Globus pallidus (tissue), 1 donor: ENCODE measurements around the gene ABHD5.
"Not testable (repeated sequence)": the region's sequence is repeated elsewhere in the genome, so short reads cannot be mapped to it uniquely, and the experiment has no call there.

ENCODE experiments used
- DNase-seq: peaks from one replicate; pipeline ENCODE4 v3.0.0-alpha.2; 2015; ENCODE audit warnings: low spot score

The ABHD5 gene

GRCh38 chr3:43690400-43691119, at the start of gene ABHD5:
ABHD5 (plus strand) TSS chr3:43690938; CDS start chr3:43690993, 55 bp downstream.
- peak; percentile 92 for DNase-seq

GRCh38 chr3:43641306-43642114, 49.2 kb upstream of the ABHD5 start:
- DNase-seq: no peak

- no peak for DNase-seq
These were observed 46.3 kb upstream of the ABHD5 start for GRCh38 chr3:43644443-43644842.

GRCh38 chr3:43647331-43648166, 43.2 kb upstream of the ABHD5 start:
- no peak for DNase-seq

- DNase-seq: no peak
These were observed 41.8 kb upstream of the ABHD5 start for GRCh38 chr3:43648957-43649356.

GRCh38 chr3:43649365-43649968, 41.3 kb upstream of the ABHD5 start:
- no peak for DNase-seq

GRCh38 chr3:43650345-43650744, 40.4 kb upstream of the ABHD5 start:
- no peak for DNase-seq

- not testable (repeated sequence) for DNase-seq
These were observed 34.3 kb upstream of the ABHD5 start for GRCh38 chr3:43656390-43656789.

- no peak for DNase-seq
These were observed 31.4 kb upstream of the ABHD5 start for GRCh38 chr3:43659250-43659880.

- not testable (repeated sequence) for DNase-seq
These were observed 29.4 kb upstream of the ABHD5 start for GRCh38 chr3:43661376-43661775.

GRCh38 chr3:43665011-43665410, 25.7 kb upstream of the ABHD5 start:
- not testable (repeated sequence) for DNase-seq

GRCh38 chr3:43670635-43671522, 19.9 kb upstream of the ABHD5 start:
- no peak for DNase-seq

- no peak for DNase-seq
These were observed 16.2 kb upstream of the ABHD5 start for GRCh38 chr3:43674345-43675085.

GRCh38 chr3:43675593-43675992, 15.1 kb upstream of the ABHD5 start:
- no peak for DNase-seq

GRCh38 chr3:43676441-43676840, 14.3 kb upstream of the ABHD5 start:
- no peak for DNase-seq

- not testable (repeated sequence) for DNase-seq
These were observed 12.4 kb upstream of the ABHD5 start for GRCh38 chr3:43678375-43678774.

- not testable (repeated sequence) for DNase-seq
These were observed 11.8 kb upstream of the ABHD5 start for GRCh38 chr3:43678887-43679449.

- not testable (repeated sequence) for DNase-seq
These were observed 9.9 kb upstream of the ABHD5 start for GRCh38 chr3:43680857-43681256.

- no peak for DNase-seq
These were observed 5.8 kb upstream of the ABHD5 start for GRCh38 chr3:43684944-43685343.
